Hepatocyte (in vitro differentiated cells): ENCODE results near the gene EEFSEC. TPM values are rescaled to one million over a fixed set of nuclear protein-coding genes. Genes with fewer than 3 reads are reported as not detected.

Experiments
- DNase-seq: peaks from one replicate; pipeline ENCODE4 v3.0.0-alpha.2; 2016; ENCODE audit warnings: low spot score
- H2AFZ ChIP-seq: fragments of 200-600 bp; sonication (generic); 2 replicates; pipeline ENCODE4 v1.6.0; 2016; ENCODE audit warnings: antibody characterized with exemption, mild to moderate bottlenecking
- H3K27ac ChIP-seq: fragments of 200-600 bp; sonication (generic); 2 replicates; pipeline ENCODE4 v1.5.1; 2016; ENCODE audit warnings: mild to moderate bottlenecking
- H3K27me3 ChIP-seq: fragments of 200-600 bp; sonication (generic); 2 replicates; pipeline ENCODE4 v1.6.1; 2016
- H3K36me3 ChIP-seq: fragments of 200-600 bp; sonication (generic); replicated peaks from 2 replicates; pipeline ENCODE4 v1.5.1; 2016; ENCODE audit warnings: low read depth; ENCODE audit not compliant: insufficient read depth
- H3K4me1 ChIP-seq: fragments of 200-600 bp; sonication (generic); 2 replicates; pipeline ENCODE4 v1.5.1; 2016; ENCODE audit warnings: mild to moderate bottlenecking, moderate library complexity; ENCODE audit not compliant: insufficient read depth
- H3K4me2 ChIP-seq: fragments of 200-600 bp; sonication (generic); 2 replicates; pipeline ENCODE4 v1.6.0; 2016
- H3K4me3 ChIP-seq: fragments of 200-600 bp; sonication (generic); 2 replicates; pipeline ENCODE4 v1.5.1; 2016; ENCODE audit warnings: mild to moderate bottlenecking
- H3K79me2 ChIP-seq: fragments of 200-600 bp; sonication (generic); 2 replicates; pipeline ENCODE4 v1.6.0; 2017; ENCODE audit warnings: mild to moderate bottlenecking
- H3K9me2 ChIP-seq: fragments of 200-600 bp; sonication (generic); replicated peaks from 2 replicates; pipeline ENCODE4 v1.6.0; 2017; ENCODE audit warnings: mild to moderate bottlenecking; ENCODE audit not compliant: insufficient read depth
- H3K9me3 ChIP-seq: fragments of 200-600 bp; sonication (generic); 2 replicates; pipeline ENCODE4 v1.5.1; 2016; ENCODE audit warnings: low read depth, mild to moderate bottlenecking
- H4K20me1 ChIP-seq: fragments of 200-600 bp; sonication (generic); 2 replicates; pipeline ENCODE4 v1.6.0; 2016; ENCODE audit warnings: mild to moderate bottlenecking; ENCODE audit not compliant: insufficient read depth, poor library complexity, severe bottlenecking
- EZH2 ChIP-seq: fragments of 200-600 bp; sonication (generic); IDR thresholded peaks from 2 replicates; pipeline ENCODE4 v1.6.1; 2016; ENCODE audit warnings: antibody characterized with exemption, mild to moderate bottlenecking, borderline replicate concordance
- EZH2phosphoT487 ChIP-seq: fragments of 200-600 bp; sonication (generic); IDR thresholded peaks from one replicate; pipeline ENCODE4 v1.6.1; 2018; ENCODE audit warnings: antibody characterized with exemption, mild to moderate bottlenecking, low read depth, moderate library complexity; ENCODE audit not compliant: unreplicated experiment, severe bottlenecking
- WGBS: methylation state at CpG from one replicate; pipeline ENCODE4 v1.1.6; 2016; ENCODE audit warnings: low lambda C conversion rate; ENCODE audit errors: missing lambda C conversion rate; 5-methylcytosine and 5-hydroxymethylcytosine counted together
- polyA plus RNA-seq: library from polyadenylated mRNA; unstranded; fragments of >200 nt; fragmentation: Nextera tagmentation; extraction: Ambion mirVana; gene quantifications from 2 replicates; pipeline ENCODE4 v1.2.1, GENCODE V29; 2016
- total RNA-seq: library from RNA; depleted of rRNA; stranded (reverse); fragments of >200 nt; gene quantifications from 2 replicates; pipeline ENCODE4 v1.2.3, GENCODE V29; 2014
- TF ChIP-seq, protein P1 (sequence below): fragments of 200-600 bp; sonication (generic); IDR thresholded peaks from 2 replicates; pipeline ENCODE4 v1.5.1; 2016; ENCODE audit warnings: antibody characterized with exemption, mild to moderate bottlenecking; ENCODE audit not compliant: poor library complexity

EEFSEC gene
- total and polyA plus RNA-seq, 2 experiments from 2014 or later = 9.8 to 17.5 TPM

- Histone ChIP-seq H3K79me2 (no peaks in the 10 kb centered on the region), H3K27me3 (no peaks in the 10 kb centered on the region), H2AFZ (no peak overlapping the region), H3K4me3 (no peak overlapping the region), H3K27ac (peak overlapping the region; percentile 49), H3K4me1 (peaks cover 40% of the 10 kb centered on the region), H3K36me3 (no peaks in the 10 kb centered on the region), H4K20me1 (no peaks in the 10 kb centered on the region), H3K9me3 (no peaks in the 10 kb centered on the region), H3K9me2 (no peaks in the 10 kb centered on the region), H3K4me2 (no peak overlapping the region)
- TF ChIP-seq, protein P1, sequence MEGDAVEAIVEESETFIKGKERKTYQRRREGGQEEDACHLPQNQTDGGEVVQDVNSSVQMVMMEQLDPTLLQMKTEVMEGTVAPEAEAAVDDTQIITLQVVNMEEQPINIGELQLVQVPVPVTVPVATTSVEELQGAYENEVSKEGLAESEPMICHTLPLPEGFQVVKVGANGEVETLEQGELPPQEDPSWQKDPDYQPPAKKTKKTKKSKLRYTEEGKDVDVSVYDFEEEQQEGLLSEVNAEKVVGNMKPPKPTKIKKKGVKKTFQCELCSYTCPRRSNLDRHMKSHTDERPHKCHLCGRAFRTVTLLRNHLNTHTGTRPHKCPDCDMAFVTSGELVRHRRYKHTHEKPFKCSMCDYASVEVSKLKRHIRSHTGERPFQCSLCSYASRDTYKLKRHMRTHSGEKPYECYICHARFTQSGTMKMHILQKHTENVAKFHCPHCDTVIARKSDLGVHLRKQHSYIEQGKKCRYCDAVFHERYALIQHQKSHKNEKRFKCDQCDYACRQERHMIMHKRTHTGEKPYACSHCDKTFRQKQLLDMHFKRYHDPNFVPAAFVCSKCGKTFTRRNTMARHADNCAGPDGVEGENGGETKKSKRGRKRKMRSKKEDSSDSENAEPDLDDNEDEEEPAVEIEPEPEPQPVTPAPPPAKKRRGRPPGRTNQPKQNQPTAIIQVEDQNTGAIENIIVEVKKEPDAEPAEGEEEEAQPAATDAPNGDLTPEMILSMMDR = no peak
- no peak for TF ChIP-seq EZH2
- TF ChIP-seq EZH2phosphoT487 = no peak
- DNase-seq = no peak
- WGBS = 57% methylated on average over 5 of the region's 5 CpGs
Measured at GRCh38 chr3:128335621-128336296, 182.5 kb downstream of the EEFSEC start.

GRCh38 chr3:128336337-128337156, 183.3 kb downstream of the EEFSEC start:
- no peak for TF ChIP-seq EZH2
- TF ChIP-seq, protein P1 = no peak
- TF ChIP-seq EZH2phosphoT487 = no peak
- Histone ChIP-seq H3K9me3 (no peaks in the 10 kb centered on the region), H3K4me2 (no peak overlapping the region), H2AFZ (no peak overlapping the region), H3K36me3 (no peaks in the 10 kb centered on the region), H4K20me1 (no peaks in the 10 kb centered on the region), H3K27ac (peak overlapping the region; percentile 49), H3K79me2 (no peaks in the 10 kb centered on the region), H3K9me2 (no peaks in the 10 kb centered on the region), H3K4me3 (no peak overlapping the region), H3K4me1 (peaks cover 40% of the 10 kb centered on the region), H3K27me3 (no peaks in the 10 kb centered on the region)
- no peak for DNase-seq
- WGBS = 80% methylated on average over 14 of the region's 14 CpGs

DNA sequence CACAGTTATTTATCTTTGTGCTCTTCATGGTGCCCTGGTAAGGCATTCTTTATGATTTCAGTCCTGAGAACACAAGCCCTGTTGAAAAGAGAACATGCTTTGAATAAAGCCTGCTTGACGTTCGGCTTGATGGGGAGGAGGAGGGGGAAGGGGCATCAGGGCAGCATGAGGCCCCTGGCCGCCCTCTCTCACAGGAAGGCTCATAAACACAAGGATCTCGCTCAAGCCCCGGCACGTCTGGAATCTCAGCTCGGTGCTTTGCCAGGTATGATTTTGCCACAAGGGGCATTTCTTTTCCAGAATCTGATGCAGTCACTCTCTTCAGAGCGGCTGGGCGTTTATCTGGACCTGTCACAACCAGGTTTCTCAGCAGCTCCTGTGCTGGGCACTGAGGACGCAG, 184.0 kb downstream of the EEFSEC start:
- Histone ChIP-seq H3K36me3 (no peaks in the 10 kb centered on the region), H2AFZ (no peak overlapping the region), H4K20me1 (no peaks in the 10 kb centered on the region), H3K27me3 (no peaks in the 10 kb centered on the region), H3K4me3 (no peak overlapping the region), H3K79me2 (no peaks in the 10 kb centered on the region), H3K9me2 (no peaks in the 10 kb centered on the region), H3K9me3 (no peaks in the 10 kb centered on the region), H3K4me1 (peaks cover 40% of the 10 kb centered on the region), H3K27ac (peak overlapping the region; percentile 49), H3K4me2 (peak overlapping the region; percentile 0)
- DNase-seq = no peak
- WGBS = 62% methylated on average over 10 of the region's 10 CpGs
- TF ChIP-seq EZH2 (no peak), EZH2phosphoT487 (no peak)
- TF ChIP-seq, protein P1 = no peak
